GM12874 (cell line): Measurements from ENCODE around the gene CFAP65.

Source experiments
- TF ChIP-seq, protein P1 (sequence below): IDR thresholded peaks from 2 replicates; pipeline ENCODE4 v1.5.1; 2011; ENCODE audit warnings: low read depth, mild to moderate bottlenecking, control low read depth, low read length, moderate library complexity; ENCODE audit not compliant: insufficient read depth

The CFAP65 gene

DNA sequence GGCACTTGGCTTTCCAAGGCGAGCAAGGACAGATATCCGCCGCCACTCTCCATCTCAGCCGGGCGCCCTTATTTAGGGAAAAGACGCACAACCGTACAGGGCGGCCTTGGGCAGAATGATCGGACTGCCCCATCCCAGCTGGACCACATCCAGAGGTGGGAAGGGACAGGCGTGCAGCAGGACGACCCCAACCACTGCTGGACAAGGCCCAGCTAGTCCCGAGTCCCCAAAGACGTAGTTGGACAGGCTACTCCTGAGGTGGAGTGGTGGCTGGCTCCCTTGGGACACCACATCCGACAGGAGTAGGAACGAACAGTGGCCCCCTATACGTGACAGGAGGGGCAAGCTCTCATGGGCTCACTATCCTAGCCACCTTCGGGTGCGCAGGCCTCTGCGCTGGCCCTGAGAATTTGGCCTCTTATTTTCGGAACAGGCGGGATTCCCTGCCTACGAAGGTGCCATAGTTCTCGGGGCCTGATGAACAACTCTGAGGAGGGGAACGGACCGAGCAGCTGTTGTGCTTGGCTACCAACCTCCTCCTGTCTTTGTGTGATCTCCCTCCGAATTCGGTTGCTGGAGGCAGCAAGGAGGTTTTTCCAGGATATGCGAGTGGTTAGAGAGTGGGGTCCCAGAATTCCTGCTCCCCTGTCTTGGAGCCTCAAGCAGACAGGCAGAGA is 58.6 kb downstream of the CFAP65 start:
- TF ChIP-seq, protein P1, sequence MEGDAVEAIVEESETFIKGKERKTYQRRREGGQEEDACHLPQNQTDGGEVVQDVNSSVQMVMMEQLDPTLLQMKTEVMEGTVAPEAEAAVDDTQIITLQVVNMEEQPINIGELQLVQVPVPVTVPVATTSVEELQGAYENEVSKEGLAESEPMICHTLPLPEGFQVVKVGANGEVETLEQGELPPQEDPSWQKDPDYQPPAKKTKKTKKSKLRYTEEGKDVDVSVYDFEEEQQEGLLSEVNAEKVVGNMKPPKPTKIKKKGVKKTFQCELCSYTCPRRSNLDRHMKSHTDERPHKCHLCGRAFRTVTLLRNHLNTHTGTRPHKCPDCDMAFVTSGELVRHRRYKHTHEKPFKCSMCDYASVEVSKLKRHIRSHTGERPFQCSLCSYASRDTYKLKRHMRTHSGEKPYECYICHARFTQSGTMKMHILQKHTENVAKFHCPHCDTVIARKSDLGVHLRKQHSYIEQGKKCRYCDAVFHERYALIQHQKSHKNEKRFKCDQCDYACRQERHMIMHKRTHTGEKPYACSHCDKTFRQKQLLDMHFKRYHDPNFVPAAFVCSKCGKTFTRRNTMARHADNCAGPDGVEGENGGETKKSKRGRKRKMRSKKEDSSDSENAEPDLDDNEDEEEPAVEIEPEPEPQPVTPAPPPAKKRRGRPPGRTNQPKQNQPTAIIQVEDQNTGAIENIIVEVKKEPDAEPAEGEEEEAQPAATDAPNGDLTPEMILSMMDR, result no peak

DNA sequence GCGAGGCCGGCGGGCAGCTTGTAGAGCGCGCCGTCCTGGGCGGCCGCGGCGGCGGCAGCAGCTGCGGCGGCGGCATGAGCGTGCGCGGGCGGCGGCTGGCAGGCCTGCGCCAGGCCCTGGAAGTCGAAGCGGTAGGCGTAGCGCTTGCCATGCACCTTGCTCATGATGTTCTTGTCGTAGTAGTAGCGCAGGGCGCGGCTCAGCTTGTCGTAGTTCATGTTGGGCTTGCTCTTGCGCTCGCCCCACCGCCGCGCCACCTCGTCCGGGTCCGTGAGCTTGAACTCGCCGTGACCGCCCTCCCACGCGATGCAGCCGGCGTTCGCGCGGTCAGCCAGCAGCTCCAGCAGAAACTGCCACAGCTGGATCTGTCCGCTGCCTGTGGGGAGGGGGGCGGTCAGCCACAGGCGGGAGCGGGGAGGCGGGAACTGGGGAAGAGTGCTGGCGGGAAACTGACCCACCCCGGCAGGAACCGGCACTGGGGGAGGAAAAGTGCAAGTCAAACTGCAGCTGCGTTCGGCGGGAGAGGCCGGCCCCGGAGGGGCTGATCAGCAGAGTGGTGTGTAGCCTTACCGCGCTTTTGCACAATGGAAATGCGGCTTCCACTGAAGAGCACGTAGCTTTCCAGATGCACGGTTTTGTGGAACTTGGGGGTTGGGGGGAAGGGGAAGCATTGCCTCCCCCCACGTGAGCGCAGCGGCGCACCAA is 59.3 kb downstream of the CFAP65 start:
- TF ChIP-seq, protein P1, result no peak

DNA sequence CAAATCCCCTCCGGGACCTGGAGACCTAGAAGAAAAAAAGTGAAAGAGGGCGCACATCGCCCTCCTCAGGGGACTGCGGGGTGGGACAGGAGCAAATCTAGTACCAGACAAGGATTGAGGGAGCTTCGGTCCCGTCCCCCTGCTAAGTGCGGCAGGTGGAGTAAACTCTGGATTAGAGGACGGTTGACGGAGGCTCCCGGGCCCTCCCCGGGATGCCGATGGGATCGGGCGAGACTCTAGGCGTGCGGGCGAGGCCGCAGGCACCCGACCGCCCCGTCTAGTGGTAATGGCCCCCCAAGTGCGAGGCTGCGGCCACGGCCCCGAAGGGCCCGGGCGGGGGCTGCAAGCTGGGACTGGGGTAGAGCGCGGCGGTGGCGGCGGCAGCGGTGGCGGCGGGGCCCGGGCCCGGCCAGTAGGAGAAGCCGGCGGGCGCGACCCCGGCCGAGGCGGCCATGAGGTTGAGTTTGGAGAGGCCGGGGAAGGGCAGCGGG is 59.9 kb downstream of the CFAP65 start:
- TF ChIP-seq, protein P1, result peak; percentile 5; the same call in 1 of the 2 replicates

DNA sequence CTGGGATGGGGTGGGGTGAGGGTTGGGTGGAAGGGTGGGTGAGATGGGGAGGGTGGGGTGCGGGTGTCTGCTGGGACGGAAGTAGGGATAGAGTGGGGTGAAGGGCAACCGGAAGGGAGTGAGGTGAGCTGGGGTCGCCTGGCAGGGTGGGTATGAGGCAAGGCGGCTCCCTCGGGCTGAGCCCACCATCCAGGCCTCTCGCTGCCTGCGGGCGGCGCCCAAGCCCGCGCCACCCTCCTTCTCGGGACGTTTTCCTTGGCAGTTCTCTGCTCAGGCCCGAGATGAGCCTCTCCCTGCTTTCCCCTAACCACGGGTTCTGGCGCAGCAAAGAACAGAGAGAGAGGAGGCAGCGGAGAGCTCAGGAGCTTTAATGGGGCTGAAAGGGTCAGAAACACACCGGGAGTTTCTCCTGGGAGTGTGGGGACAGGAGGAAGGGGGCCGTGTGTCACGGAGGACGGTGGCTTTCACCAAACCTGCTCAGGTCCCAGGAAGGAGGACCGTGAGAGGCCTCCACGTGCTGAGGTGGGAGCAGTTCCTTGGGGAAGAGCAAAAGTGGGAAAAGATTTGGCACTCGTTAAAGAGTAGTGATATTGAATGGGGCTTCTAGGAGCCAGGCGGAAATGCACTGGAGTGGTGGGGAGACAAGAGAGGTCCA is 60.5 kb downstream of the CFAP65 start:
- TF ChIP-seq, protein P1, result 0 out of 2 replicates have a peak, but pooled peaks have one; percentile 16

DNA sequence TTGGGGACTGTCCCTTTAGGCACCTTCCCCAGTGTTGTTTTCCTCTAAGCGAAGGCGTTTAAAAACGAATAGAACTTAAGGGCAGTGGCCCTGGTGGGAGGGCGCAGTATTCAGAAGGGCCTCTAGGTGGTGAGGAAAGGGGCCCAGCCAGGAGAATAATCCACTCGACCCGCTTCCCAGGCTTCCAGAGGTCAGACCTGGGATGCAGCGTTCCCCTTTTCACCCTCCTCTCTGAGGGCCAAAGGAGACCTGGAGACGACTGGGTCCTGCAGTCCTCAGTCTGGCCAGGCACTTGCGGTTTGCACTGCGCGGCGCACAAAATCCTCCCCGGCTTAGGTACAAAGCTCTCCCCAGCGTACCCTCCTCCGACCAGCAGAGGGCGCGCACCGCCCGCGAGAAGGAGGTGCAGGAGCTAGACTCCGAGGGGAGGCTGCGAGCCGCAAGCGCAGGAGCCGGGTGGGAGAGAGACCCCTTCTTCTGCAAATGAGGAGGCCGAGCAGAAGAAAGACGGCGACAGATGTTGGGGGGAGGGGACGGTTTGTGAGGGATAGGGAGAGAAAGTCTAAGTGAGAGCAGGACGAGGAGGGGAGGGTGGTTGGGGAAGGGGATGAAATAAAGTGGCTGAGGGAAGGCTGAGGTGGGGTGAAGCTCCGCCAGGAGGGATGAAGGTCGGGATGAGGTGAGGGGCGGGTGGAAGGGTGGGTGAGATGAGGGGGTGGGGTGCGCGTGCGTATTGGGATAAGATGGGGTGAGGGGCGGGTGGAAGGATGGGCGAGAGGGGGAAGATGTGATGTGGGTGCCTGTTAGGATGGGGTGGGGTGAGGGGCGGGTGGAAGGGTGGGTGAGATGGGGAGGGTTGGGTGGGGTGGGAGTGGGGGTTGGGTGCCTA is 61.2 kb downstream of the CFAP65 start:
- TF ChIP-seq, protein P1, result peak; percentile 93

DNA sequence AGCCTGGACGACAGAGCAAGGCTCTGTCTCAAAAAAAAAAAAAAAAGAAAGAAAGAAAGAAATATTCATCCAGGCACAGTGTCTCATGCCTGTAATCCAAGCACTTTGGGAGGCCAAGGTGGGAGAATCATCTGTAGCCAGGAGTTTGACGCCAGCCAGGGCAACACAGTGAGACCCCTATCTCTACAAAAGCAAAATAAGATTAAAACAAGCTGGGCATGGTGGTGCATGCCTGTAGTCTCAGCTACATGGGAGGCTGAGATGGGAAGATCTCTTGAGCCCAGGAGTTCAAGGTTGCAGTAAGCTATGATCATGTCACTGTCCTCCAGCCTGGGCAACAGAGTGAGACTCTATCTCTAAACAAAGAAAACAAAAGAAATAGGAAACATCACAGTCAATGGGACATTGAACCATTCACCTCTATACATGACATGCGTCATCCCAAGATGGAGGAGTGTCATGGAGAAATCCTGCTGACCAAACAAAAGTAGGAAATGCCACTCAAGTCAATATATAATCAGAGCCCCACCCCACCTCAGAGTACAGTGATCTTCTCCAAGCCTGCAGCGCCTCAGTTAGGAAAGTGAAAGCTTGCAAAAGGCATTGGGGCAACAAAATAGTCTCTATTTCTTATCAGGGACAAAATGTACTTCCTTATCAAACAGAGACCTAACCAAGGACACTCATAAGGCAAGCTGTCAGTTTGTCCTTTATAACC is 66.1 kb downstream of the CFAP65 start:
- TF ChIP-seq, protein P1, result no peak
